GM20000 (cell line): ENCODE data around the gene TMTC1.

Experiments
- DNase-seq: peaks from one replicate; pipeline ENCODE4 v3.0.0; 2012; ENCODE audit warnings: low spot score
- CTCF ChIP-seq: IDR thresholded peaks from 2 replicates; pipeline ENCODE4 v1.5.1; 2012; ENCODE audit warnings: mild to moderate bottlenecking, control low read depth; ENCODE audit errors: extremely low read depth, missing control alignments

Gene TMTC1

GRCh38 chr12:29739279-29739991 is 44.3 kb downstream of the TMTC1 start:
- no peak for TF ChIP-seq CTCF
- no peak for DNase-seq

GRCh38 chr12:29738365-29738764 is 45.4 kb downstream of the TMTC1 start:
- no peak for TF ChIP-seq CTCF
- DNase-seq, result no peak

- no peak for TF ChIP-seq CTCF
Observed at GRCh38 chr12:29737644-29738043, 46.1 kb downstream of the TMTC1 start.

GRCh38 chr12:29735604-29736003 is 48.1 kb downstream of the TMTC1 start:
- DNase-seq, result no peak
- TF ChIP-seq CTCF, result no peak

More at GRCh38 chr12:29737644-29738043, 46.1 kb downstream of the TMTC1 start:
- DNase-seq, result no peak

- DNase-seq, result no peak
- no peak for TF ChIP-seq CTCF
Observed at GRCh38 chr12:29734734-29735133, 49.0 kb downstream of the TMTC1 start.

- no peak for TF ChIP-seq CTCF
Observed at GRCh38 chr12:29734305-29734704, 49.4 kb downstream of the TMTC1 start.

GRCh38 chr12:29733501-29733900 is 50.2 kb downstream of the TMTC1 start:
- TF ChIP-seq CTCF, result no peak
- no peak for DNase-seq

More at GRCh38 chr12:29734305-29734704, 49.4 kb downstream of the TMTC1 start:
- DNase-seq, result no peak
